Glutamatergic neuron (in vitro differentiated cells): Measurements from ENCODE around the gene MTMR8. TPM values are rescaled to one million over a fixed set of nuclear protein-coding genes. Genes with fewer than 3 reads are reported as not detected.
"Not testable (repeated sequence)": the region's sequence is repeated elsewhere in the genome, so short reads cannot be mapped to it uniquely, and the experiment has no call there.

Experiments
- DNase-seq: peaks from one replicate; pipeline ENCODE4 v3.0.0; 2022
- H3K27ac Mint-ChIP-seq: one replicate; pipeline ENCODE4 v1.8.0; 2020; ENCODE audit warnings: mild to moderate bottlenecking, mixed read lengths, inconsistent platforms; ENCODE audit not compliant: unreplicated experiment
- H3K27me3 Mint-ChIP-seq: one replicate; pipeline ENCODE4 v1.8.0; 2020; ENCODE audit warnings: mild to moderate bottlenecking, moderate library complexity, mixed read lengths, inconsistent platforms; ENCODE audit not compliant: unreplicated experiment
- H3K36me3 Mint-ChIP-seq: one replicate; pipeline ENCODE4 v1.8.0; 2020; ENCODE audit warnings: mild to moderate bottlenecking, mixed read lengths, inconsistent platforms; ENCODE audit not compliant: unreplicated experiment
- H3K4me1 Mint-ChIP-seq: one replicate; pipeline ENCODE4 v1.8.0; 2020; ENCODE audit warnings: mild to moderate bottlenecking, low read depth, mixed read lengths, inconsistent platforms; ENCODE audit not compliant: unreplicated experiment
- H3K4me3 Mint-ChIP-seq: one replicate; pipeline ENCODE4 v1.8.0; 2020; ENCODE audit warnings: mild to moderate bottlenecking, mixed read lengths, inconsistent platforms; ENCODE audit not compliant: unreplicated experiment
- H3K9me3 Mint-ChIP-seq: one replicate; pipeline ENCODE4 v1.8.0; 2020; ENCODE audit warnings: mild to moderate bottlenecking, moderate library complexity, mixed read lengths, inconsistent platforms; ENCODE audit not compliant: unreplicated experiment
- total RNA-seq: library from RNA; stranded (reverse); fragmentation: NEBNext Ultra II Directional; extraction: Animal tissue kit (Norgen Biotek cat#: 25700); gene quantifications from one replicate; pipeline ENCODE4 v1.2.1, GENCODE V29; 2021; ENCODE audit not compliant: unreplicated experiment
- TF ChIP-seq, protein P1 (sequence below): fragments of 200-600 bp; sonication (generic); IDR thresholded peaks from one replicate; pipeline ENCODE4 v1.5.0; 2021; ENCODE audit not compliant: partially characterized antibody, unreplicated experiment

MTMR8 gene
- total RNA-seq, 1 donor from 2014 or later, result 2.2 TPM

DNA sequence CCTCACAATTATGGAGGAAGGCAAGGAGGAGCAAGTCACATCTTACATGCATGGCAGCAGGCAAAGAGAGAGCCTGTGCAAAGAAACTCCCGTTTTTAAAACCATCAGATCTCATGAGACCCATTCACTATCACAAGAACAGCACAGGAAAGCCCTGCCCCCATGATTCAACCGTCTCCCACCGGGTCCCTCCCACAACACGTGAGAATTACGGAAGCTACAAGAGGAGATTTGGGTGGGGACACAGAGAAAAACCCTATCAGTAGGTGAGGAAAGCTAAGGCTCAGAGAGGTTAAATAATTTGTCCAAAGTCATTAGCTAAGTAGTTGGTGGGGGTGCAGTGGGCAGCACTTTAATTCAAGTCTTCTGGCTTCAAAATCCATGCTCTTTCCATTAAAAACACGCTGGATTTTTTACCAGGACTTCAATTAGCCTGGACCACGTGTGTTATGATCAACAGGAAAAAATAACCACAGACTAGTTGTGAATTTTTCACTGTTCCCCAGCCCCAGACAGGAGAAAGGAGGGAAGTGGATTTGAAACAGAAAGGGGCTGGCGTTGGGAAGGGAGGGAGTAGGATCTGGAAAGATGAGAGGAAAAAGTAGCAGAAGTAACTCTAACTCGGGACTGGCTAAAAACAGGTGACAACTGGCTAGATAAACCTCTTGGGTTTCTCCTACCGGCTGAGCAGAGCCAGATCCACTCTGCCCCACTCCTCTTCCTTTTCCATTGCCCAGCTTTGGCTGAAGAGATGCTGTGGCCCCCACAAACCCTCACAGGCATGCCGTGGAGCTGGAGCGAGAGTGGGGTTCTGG lies 986 bp downstream of the MTMR8 start:
- Mint-ChIP-seq H3K27me3 (peaks cover 3% of the 10 kb centered on the region), H3K27ac (no peak overlapping the region), H3K4me3 (peak overlapping the region; percentile 96), H3K36me3 (no peaks in the 10 kb centered on the region), H3K9me3 (peaks cover 3% of the 10 kb centered on the region), H3K4me1 (no peaks in the 10 kb centered on the region)
- TF ChIP-seq, protein P1, sequence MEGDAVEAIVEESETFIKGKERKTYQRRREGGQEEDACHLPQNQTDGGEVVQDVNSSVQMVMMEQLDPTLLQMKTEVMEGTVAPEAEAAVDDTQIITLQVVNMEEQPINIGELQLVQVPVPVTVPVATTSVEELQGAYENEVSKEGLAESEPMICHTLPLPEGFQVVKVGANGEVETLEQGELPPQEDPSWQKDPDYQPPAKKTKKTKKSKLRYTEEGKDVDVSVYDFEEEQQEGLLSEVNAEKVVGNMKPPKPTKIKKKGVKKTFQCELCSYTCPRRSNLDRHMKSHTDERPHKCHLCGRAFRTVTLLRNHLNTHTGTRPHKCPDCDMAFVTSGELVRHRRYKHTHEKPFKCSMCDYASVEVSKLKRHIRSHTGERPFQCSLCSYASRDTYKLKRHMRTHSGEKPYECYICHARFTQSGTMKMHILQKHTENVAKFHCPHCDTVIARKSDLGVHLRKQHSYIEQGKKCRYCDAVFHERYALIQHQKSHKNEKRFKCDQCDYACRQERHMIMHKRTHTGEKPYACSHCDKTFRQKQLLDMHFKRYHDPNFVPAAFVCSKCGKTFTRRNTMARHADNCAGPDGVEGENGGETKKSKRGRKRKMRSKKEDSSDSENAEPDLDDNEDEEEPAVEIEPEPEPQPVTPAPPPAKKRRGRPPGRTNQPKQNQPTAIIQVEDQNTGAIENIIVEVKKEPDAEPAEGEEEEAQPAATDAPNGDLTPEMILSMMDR, result no peak
- DNase-seq, result no peak

DNA sequence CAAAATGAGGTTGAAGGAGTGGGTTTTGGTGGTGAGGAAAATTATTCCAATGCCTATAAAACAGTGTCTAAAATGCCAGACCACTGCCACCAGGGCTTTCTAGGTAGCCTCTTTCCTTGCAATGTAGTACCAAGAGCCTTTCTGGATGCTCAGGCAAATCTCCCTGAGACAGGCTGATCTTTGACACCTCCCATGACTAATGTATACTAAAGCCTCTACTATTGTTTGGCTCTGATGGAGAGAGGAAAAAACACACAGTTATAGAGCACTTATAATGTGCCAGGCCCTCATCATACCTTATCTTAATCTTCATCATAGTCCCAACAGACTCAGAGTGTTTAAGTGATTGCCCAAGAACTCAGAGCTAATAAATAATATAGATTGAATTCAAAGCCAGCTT lies 5.8 kb downstream of the MTMR8 start:
- no peaks in the 10 kb centered on the region for H3K4me1 Mint-ChIP-seq
- TF ChIP-seq, protein P1, result no peak
- H3K9me3 Mint-ChIP-seq, result no peaks in the 10 kb centered on the region
- no peak for DNase-seq
- H3K27ac Mint-ChIP-seq, result no peak overlapping the region
- no peak overlapping the region for H3K4me3 Mint-ChIP-seq
- H3K27me3 Mint-ChIP-seq, result no peaks in the 10 kb centered on the region
- no peaks in the 10 kb centered on the region for H3K36me3 Mint-ChIP-seq

DNA sequence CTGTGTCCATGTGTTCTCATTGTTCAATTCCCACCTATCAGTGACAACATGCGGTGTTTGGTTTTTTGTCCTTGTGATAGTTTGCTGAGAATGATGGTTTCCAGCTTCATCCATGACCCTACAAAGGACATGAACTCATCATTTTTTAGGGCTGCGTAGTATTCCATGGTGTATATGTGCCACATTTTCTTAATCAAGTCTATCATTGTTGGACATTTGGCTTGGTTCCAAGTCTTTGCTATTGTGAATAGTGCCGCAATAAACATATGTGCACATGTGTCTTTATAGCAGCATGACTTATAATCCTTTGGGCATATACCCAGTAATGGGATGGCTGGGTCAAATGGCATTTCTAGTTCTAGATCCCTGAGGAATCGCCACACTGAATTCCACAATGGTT lies 14.5 kb downstream of the MTMR8 start:
- H3K27ac Mint-ChIP-seq, DNase-seq, H3K27me3 Mint-ChIP-seq, H3K36me3 Mint-ChIP-seq, H3K4me3 Mint-ChIP-seq, H3K9me3 Mint-ChIP-seq, H3K4me1 Mint-ChIP-seq: not testable (repeated sequence)

DNA sequence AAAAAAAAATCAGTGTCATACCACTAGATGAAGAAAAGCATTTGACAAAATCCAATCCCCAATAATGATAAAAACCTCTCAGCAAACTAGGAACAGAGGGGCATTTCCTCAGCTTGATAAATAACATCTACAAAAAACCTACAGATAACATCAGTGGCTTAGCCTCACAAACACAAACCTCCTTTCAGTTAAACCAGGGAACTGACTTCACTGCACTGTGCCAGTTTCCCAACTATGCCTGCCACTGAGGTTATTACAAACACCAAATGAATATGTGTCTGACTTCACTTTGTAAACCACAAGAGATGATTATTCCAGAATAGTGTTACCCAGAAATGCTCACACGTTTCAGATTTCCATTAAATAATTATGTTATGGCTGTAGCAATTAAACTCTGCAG lies 15.3 kb downstream of the MTMR8 start:
- Mint-ChIP-seq H3K4me3 (no peak overlapping the region), H3K4me1 (no peaks in the 10 kb centered on the region), H3K9me3 (peaks cover 2% of the 10 kb centered on the region), H3K27ac (no peak overlapping the region), H3K36me3 (no peaks in the 10 kb centered on the region), H3K27me3 (no peaks in the 10 kb centered on the region)
- TF ChIP-seq, protein P1, result no peak
- DNase-seq, result no peak

DNA sequence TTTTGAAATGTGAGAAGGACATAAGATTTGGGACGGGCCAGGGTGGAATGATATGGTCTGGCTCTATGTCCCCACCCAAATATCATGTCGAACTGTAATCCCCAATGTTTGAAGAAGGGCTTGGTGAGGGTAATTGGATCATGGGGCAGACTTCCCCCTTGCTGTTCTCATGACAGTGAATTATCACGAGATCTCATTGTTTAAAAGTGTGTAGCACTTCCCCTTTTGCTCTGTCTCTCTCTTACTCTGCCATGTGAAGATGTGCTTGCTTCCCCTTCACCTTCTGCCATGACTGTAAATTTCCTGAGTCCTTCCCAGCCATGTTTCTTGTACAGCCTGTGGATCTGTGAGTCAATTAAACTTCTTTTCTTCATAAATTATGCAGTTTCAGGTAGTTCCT lies 17.5 kb downstream of the MTMR8 start:
- Mint-ChIP-seq H3K4me3 (no peak overlapping the region), H3K4me1 (no peaks in the 10 kb centered on the region), H3K27me3 (no peaks in the 10 kb centered on the region), H3K27ac (no peak overlapping the region), H3K9me3 (peaks cover 2% of the 10 kb centered on the region), H3K36me3 (no peaks in the 10 kb centered on the region)
- TF ChIP-seq, protein P1, result no peak
- DNase-seq, result no peak
